Transverse colon (tissue), 4 donors: ENCODE data around the gene TDRD7.

Source experiments
- EP300 ChIP-seq: sonication (generic); formaldehyde crosslinking; IDR thresholded peaks from one replicate; pipeline ENCODE4 v1.6.1; 2017; ENCODE audit warnings: antibody characterized with exemption, low read depth
- POLR2A ChIP-seq: fragments of 450-650 bp; IDR thresholded peaks from one replicate; pipeline ENCODE4 v1.6.1; 2016; ENCODE audit warnings: antibody characterized with exemption, mild to moderate bottlenecking, moderate library complexity
- POLR2AphosphoS5 ChIP-seq, 3 donors: sonication (generic); formaldehyde crosslinking; IDR thresholded peaks; one replicate each; pipeline ENCODE4 v1.6.1; 2016; ENCODE audit warnings: antibody characterized with exemption in 3 of 3
- TF ChIP-seq, protein P1 (sequence below), 5 experiments: fragments of 200-600 bp in 3 of 5; fragments of 450-650 bp in 2 of 5; sonication (generic) in 3 of 5; IDR thresholded peaks; 1 replicate in 2 of 5; 2 replicates in 3 of 5; pipeline ENCODE4 v1.5.1; 2016 to 2017; ENCODE audit warnings: antibody characterized with exemption in 5 of 5, inconsistent platforms in 3 of 5, mild to moderate bottlenecking in 2 of 5, moderate library complexity in 1 of 5

DNA sequence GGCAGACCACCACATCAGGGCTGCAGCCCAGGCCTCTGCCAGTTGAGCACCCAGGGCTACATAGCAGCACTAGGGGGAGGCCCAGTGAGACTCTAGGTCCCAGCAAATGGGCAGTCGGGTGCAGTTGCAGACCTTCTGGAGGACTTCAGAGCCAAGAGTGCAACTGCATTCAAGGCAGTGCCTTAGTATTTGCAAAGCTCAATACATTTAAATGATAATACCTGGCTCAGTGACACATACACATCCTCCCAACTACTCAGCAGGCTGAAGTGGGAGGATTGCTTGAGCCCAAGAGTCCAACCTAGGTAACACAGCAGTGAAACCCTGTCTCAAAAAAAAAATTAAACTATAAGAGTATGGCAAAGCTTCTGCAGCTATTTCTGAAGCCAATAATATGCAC is 51.0 kb downstream of the TDRD7 start:
- TF ChIP-seq, protein P1, sequence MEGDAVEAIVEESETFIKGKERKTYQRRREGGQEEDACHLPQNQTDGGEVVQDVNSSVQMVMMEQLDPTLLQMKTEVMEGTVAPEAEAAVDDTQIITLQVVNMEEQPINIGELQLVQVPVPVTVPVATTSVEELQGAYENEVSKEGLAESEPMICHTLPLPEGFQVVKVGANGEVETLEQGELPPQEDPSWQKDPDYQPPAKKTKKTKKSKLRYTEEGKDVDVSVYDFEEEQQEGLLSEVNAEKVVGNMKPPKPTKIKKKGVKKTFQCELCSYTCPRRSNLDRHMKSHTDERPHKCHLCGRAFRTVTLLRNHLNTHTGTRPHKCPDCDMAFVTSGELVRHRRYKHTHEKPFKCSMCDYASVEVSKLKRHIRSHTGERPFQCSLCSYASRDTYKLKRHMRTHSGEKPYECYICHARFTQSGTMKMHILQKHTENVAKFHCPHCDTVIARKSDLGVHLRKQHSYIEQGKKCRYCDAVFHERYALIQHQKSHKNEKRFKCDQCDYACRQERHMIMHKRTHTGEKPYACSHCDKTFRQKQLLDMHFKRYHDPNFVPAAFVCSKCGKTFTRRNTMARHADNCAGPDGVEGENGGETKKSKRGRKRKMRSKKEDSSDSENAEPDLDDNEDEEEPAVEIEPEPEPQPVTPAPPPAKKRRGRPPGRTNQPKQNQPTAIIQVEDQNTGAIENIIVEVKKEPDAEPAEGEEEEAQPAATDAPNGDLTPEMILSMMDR (IDR thresholded peaks at IDR 0.05) = no peak
- TF ChIP-seq POLR2A = no peak
- no peak for TF ChIP-seq EP300
- no peak for TF ChIP-seq POLR2AphosphoS5 (IDR thresholded peaks at IDR 0.05)
